ENCODE results near the gene ZFYVE28.

ZFYVE28 gene

DNA sequence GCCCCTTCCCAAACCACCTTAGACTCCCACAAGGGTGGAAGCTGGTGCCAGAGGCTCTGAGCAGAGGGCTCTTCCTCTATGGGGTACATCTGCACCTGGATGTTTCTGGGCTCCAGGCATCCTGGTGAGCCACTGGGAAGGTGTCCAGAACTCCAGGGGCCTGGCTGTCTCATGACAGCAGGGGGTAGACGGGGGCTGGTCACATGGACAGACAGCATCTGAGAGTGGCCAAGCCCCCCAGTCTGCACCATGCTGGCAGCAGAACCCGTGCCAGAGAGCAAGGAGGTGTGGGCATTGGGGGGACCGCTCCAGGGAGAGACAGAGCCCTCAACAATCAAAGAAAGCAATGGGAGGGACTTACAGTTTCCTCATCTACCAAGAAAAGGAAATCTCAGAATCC lies 39.5 kb downstream of the ZFYVE28 start:
- Histone ChIP-seq H3K27me3 (ENCODE audit: control insufficient read depth, insufficient read depth, low read length) (peaks cover 30% of the 10 kb centered on the region), H3K4me3 (ENCODE audit: low read length) (no peak overlapping the region), H3K9ac (ENCODE audit: low read depth, low read length) (no peak overlapping the region), H3K9me3 (replicated peaks; ENCODE audit: low read length) (no peaks in the 10 kb centered on the region), H3K36me3 (ENCODE audit: insufficient read depth, low read length) (no peaks in the 10 kb centered on the region), H3K4me1 (ENCODE audit: control insufficient read depth, insufficient read depth, low read length) (peaks cover 9% of the 10 kb centered on the region), H3K4me2 (ENCODE audit: low read length) (peak overlapping the region; percentile 25)

DNA sequence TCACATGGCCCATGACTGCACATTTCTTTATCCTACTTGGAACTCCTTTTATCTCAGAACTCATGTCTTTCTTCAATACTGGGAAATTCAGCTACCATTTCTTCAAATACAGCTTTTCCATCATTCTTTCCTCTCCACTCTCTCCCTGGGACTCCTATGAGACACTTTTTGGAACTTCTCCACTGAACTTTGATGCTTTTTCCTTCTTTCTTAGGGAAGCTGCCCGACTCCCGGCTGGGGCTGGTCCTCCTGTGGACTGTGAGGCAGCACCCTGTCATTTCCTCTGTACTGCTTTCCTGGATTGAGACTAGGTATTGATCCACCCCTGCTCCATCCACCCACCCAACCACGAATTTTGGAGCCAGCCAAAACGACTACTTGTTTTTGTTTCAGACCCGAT lies 40.0 kb downstream of the ZFYVE28 start:
- H3K9me3 ChIP-seq (replicated peaks; ENCODE audit: low read length) = no peaks in the 10 kb centered on the region
- no peak overlapping the region for H3K4me3 ChIP-seq (ENCODE audit: low read length)
- peaks cover 9% of the 10 kb centered on the region for H3K4me1 ChIP-seq (ENCODE audit: control insufficient read depth, insufficient read depth, low read length)
- H3K36me3 ChIP-seq (ENCODE audit: insufficient read depth, low read length) = no peaks in the 10 kb centered on the region
- H3K4me2 ChIP-seq (ENCODE audit: low read length) = peak overlapping the region; percentile 25
- no peak overlapping the region for H3K9ac ChIP-seq (ENCODE audit: low read depth, low read length)
- H3K27me3 ChIP-seq (ENCODE audit: control insufficient read depth, insufficient read depth, low read length) = peaks cover 27% of the 10 kb centered on the region

DNA sequence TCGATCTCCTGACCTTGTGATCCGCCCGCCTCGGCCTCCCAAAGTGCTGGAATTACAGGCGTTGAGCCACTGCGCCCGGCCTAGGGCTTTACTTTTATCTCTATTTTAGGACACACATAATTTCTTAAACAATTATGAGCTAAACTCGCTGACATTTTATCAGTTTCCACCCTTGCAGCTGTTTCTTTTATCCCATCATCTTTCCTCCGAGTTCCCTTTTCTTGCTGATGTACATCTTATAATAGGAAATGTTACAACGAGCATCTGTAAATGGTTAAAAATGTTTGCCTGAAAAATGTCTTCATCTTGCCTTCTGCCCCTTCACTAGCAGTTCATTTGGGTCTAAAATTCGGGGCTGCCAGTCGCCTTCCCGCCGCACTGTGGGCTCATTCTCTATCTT lies 41.2 kb downstream of the ZFYVE28 start:
- H3K4me2 ChIP-seq (ENCODE audit: low read length) = no peak overlapping the region
- H3K4me1 ChIP-seq (ENCODE audit: control insufficient read depth, insufficient read depth, low read length) = peaks cover 9% of the 10 kb centered on the region
- no peak overlapping the region for H3K4me3 ChIP-seq (ENCODE audit: low read length)
- no peak overlapping the region for H3K9ac ChIP-seq (ENCODE audit: low read depth, low read length)
- H3K9me3 ChIP-seq (replicated peaks; ENCODE audit: low read length) = no peaks in the 10 kb centered on the region
- peaks cover 24% of the 10 kb centered on the region for H3K27me3 ChIP-seq (ENCODE audit: control insufficient read depth, insufficient read depth, low read length)
- H3K36me3 ChIP-seq (ENCODE audit: insufficient read depth, low read length) = no peaks in the 10 kb centered on the region

DNA sequence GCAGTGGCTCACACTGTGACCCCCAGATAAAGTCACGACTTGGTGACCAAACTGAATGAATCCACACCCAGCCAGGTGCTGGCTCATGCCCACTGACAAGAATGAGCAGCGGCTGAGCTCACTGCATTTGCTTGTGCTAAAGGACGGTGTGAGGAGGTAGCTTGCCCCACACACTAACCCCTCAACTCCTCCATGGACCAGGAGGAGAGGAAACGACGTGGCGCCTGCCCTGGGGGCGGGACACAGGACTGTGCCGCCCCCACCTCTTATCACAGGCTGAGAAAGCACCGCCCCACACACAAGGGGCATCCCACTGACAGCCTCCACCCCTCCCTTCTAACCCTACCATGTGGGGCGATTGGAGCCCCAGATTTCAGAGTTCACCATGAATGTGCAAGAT lies 43.0 kb downstream of the ZFYVE28 start:
- Histone ChIP-seq H3K27me3 (ENCODE audit: control insufficient read depth, insufficient read depth, low read length) (peaks cover 22% of the 10 kb centered on the region), H3K9me3 (replicated peaks; ENCODE audit: low read length) (no peaks in the 10 kb centered on the region), H3K4me1 (ENCODE audit: control insufficient read depth, insufficient read depth, low read length) (peaks cover 9% of the 10 kb centered on the region), H3K36me3 (ENCODE audit: insufficient read depth, low read length) (no peaks in the 10 kb centered on the region), H3K9ac (ENCODE audit: low read depth, low read length) (no peak overlapping the region), H3K4me3 (ENCODE audit: low read length) (no peak overlapping the region), H3K4me2 (ENCODE audit: low read length) (no peak overlapping the region)

DNA sequence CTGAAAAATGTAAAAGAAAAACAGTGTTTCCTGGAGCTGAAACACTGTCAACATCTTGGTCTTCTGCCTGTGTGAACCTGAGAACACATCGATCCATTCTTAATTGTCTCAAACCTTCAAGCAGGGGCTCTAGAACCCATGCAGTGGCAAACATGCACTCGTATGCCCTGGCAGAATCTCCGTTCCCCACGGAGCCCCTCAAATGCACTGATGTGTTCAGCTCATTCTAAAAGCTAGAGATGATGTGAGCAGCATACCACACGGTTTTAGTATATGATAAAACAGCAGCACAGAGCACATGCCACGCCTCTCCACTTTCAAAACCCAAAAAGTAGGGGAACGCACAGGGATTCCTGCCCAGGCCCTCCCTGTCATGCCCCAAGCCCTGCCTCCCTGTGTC lies 44.9 kb downstream of the ZFYVE28 start:
- H3K4me3 ChIP-seq (ENCODE audit: low read length) = no peak overlapping the region
- no peak overlapping the region for H3K9ac ChIP-seq (ENCODE audit: low read depth, low read length)
- H3K36me3 ChIP-seq (ENCODE audit: insufficient read depth, low read length) = no peaks in the 10 kb centered on the region
- H3K4me2 ChIP-seq (ENCODE audit: low read length) = no peak overlapping the region
- H3K9me3 ChIP-seq (replicated peaks; ENCODE audit: low read length) = peaks cover 7% of the 10 kb centered on the region
- peaks cover 4% of the 10 kb centered on the region for H3K4me1 ChIP-seq (ENCODE audit: control insufficient read depth, insufficient read depth, low read length)
- peaks cover 7% of the 10 kb centered on the region for H3K27me3 ChIP-seq (ENCODE audit: control insufficient read depth, insufficient read depth, low read length)

DNA sequence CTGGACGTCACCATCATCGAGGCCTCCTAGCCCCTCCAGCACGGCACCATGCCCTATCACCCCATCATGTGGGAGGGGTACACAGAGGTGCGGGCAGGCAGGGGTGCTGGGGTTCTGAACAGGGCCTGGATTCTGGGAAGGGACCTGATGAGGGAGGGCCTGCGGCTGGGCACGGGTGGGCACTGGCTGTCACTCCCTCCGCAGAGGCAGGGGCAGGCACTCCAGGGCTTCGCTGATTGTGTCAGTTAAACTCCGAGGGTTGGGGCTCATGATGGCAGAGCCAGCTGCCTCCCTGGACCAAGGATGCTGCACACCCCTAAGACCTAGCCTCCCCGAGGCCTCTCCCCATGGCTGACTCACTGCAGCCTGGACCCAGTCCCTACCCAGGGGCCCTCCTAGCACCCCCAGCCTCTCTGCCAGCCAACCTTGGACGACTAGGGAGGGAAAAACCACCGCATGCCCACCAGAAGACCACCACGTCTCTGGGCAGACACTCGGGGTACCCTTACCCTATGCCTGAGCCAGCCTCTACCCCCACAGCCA lies 45.9 kb downstream of the ZFYVE28 start:
- peaks cover 7% of the 10 kb centered on the region for H3K27me3 ChIP-seq (ENCODE audit: control insufficient read depth, insufficient read depth, low read length)
- H3K9ac ChIP-seq (ENCODE audit: low read depth, low read length) = no peak overlapping the region
- no peaks in the 10 kb centered on the region for H3K4me1 ChIP-seq (ENCODE audit: control insufficient read depth, insufficient read depth, low read length)
- H3K9me3 ChIP-seq (replicated peaks; ENCODE audit: low read length) = peaks cover 9% of the 10 kb centered on the region
- H3K4me3 ChIP-seq (ENCODE audit: low read length) = no peak overlapping the region
- no peak overlapping the region for H3K4me2 ChIP-seq (ENCODE audit: low read length)
- H3K36me3 ChIP-seq (ENCODE audit: insufficient read depth, low read length) = no peaks in the 10 kb centered on the region

DNA sequence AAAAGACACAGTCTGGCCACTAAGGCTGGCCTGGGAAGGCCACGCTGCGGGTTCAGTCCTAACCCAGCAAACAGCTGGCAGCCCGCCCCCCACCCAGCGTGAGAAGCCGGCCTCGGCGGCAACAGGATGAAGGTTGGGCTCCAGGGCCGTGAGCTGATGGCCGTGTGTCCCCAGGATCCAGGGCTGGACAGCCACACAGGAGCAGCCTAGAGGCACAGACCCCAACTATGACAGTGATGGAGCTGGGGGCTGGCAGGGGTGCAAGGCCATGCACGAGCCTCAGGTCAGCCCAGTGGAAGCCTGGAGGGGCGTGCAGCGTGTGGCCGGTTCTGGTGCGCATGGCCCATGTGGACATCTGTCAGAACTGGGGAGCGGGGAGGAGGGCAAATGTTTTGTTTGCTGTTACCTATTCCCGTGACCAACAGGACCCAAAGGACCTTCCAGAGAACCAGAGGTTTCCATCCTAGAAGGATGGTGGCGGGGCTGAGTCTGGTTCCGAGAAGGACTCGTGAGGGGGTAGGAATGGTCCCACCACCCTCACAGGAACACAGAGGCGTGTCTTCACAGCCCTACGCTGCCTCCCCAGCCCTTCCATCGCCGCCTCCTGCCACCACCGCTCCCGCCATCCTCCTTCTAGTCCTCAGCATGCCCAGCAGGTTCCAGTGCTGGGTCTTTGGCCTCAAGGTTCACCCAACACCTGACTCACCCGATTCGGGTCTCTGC lies 46.5 kb downstream of the ZFYVE28 start:
- Histone ChIP-seq H3K9ac (ENCODE audit: low read depth, low read length) (no peak overlapping the region), H3K4me3 (ENCODE audit: low read length) (no peak overlapping the region), H3K27me3 (ENCODE audit: control insufficient read depth, insufficient read depth, low read length) (peaks cover 3% of the 10 kb centered on the region), H3K4me1 (ENCODE audit: control insufficient read depth, insufficient read depth, low read length) (no peaks in the 10 kb centered on the region), H3K36me3 (ENCODE audit: insufficient read depth, low read length) (no peaks in the 10 kb centered on the region), H3K4me2 (ENCODE audit: low read length) (no peak overlapping the region), H3K9me3 (replicated peaks; ENCODE audit: low read length) (peaks cover 9% of the 10 kb centered on the region)

DNA sequence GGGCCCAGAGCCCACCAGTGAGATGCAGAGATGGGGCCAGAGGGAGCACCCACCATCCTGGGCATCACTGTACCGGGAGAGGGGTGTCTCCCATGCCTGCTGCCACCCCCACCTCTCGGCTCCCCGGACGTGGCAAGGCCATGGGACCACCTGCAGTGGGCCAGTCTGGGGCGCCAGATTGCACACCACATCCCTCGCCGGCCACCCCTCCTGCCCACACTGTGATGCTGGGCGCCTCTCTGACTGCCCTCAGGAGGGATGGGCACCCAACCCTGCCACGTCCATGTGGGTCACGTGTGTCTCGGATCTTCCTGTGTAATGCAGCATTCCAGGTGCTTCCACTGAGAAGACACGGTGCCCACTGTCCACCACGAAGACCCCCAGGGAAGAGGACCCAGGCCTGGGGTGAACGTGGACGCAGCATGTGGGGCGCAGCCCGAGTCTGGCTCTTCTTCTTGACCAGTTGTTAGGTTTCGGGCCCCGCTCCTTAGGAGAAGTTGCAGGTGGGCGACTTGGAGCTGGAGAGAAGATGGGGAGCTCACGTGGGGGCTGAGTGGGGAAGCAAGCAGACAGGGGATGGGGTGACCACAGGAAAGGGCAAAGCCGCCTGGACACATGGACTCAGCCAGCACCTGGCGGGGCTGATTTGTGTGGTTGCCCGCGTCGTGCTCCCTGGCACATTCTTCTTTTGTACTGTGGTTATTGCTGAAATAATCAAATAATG lies 47.7 kb downstream of the ZFYVE28 start:
- H3K4me3 ChIP-seq (ENCODE audit: low read length) = no peak overlapping the region
- H3K36me3 ChIP-seq (ENCODE audit: insufficient read depth, low read length) = no peaks in the 10 kb centered on the region
- H3K4me1 ChIP-seq (ENCODE audit: control insufficient read depth, insufficient read depth, low read length) = no peaks in the 10 kb centered on the region
- H3K9ac ChIP-seq (ENCODE audit: low read depth, low read length) = no peak overlapping the region
- peaks cover 7% of the 10 kb centered on the region for H3K27me3 ChIP-seq (ENCODE audit: control insufficient read depth, insufficient read depth, low read length)
- H3K4me2 ChIP-seq (ENCODE audit: low read length) = no peak overlapping the region
- peaks cover 9% of the 10 kb centered on the region for H3K9me3 ChIP-seq (replicated peaks; ENCODE audit: low read length)

DNA sequence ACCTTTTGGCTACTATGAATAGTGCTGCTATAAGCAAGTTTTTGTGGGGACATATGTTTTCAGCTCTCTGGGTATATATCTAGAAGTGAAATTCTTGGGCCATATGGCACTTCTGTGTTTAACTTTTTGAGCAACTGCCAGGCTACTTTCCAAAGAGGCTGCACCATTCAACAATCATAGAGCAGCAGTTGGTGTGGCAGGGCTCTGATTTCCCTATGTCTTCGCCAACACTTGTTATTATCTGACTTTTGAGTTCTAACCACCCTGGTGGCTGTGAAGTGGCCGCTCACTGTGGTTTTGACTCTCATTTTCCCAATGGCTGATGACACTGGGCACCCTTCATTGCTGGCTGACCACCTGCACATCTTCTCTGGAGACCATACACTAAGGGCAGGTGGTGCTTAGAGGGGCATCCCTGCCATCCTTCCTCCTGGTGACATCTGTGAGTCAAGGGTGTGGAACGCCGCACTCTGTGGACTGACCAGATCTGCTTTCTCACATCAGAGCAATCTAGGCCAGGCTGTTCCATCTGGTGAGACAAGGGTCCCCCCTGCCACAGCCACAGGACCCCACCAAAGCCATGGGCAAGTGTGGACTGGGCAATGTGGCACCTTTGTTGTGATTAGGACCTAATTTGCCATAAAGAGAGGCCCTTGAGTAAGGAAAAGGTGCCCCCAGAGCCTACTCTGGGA lies 49.6 kb downstream of the ZFYVE28 start:
- no peak overlapping the region for H3K4me3 ChIP-seq (ENCODE audit: low read length)
- peaks cover 4% of the 10 kb centered on the region for H3K27me3 ChIP-seq (ENCODE audit: control insufficient read depth, insufficient read depth, low read length)
- no peak overlapping the region for H3K9ac ChIP-seq (ENCODE audit: low read depth, low read length)
- no peak overlapping the region for H3K4me2 ChIP-seq (ENCODE audit: low read length)
- no peaks in the 10 kb centered on the region for H3K36me3 ChIP-seq (ENCODE audit: insufficient read depth, low read length)
- peaks cover 9% of the 10 kb centered on the region for H3K9me3 ChIP-seq (replicated peaks; ENCODE audit: low read length)
- no peaks in the 10 kb centered on the region for H3K4me1 ChIP-seq (ENCODE audit: control insufficient read depth, insufficient read depth, low read length)

DNA sequence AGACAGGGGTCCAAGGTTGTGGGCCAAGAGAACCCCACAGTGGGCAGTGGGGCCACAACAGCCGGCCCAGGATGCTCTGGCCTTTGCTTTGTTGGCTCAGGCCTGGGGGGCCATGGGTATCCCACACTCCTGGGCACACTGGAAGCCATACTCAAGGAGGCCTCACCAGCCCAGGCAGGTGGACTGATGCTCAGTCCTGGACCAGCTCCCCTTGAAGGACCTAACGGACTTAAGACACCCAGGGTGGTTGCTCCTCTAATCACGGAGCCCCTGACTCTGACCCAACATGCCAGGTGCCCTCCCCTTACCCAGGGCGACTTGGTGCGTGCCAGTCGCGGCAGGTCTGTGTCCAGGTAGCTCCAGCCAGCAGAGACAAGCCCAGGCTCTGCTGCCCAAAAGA lies 50.8 kb downstream of the ZFYVE28 start:
- Histone ChIP-seq H3K4me2 (ENCODE audit: low read length) (no peak overlapping the region), H3K4me1 (ENCODE audit: control insufficient read depth, insufficient read depth, low read length) (no peaks in the 10 kb centered on the region), H3K9ac (ENCODE audit: low read depth, low read length) (no peak overlapping the region), H3K36me3 (ENCODE audit: insufficient read depth, low read length) (no peaks in the 10 kb centered on the region), H3K9me3 (replicated peaks; ENCODE audit: low read length) (peaks cover 9% of the 10 kb centered on the region), H3K27me3 (ENCODE audit: control insufficient read depth, insufficient read depth, low read length) (peaks cover 4% of the 10 kb centered on the region), H3K4me3 (ENCODE audit: low read length) (no peak overlapping the region)

All from skeletal muscle satellite cell (primary cell).